Neural progenitor cell (in vitro differentiated cells): ENCODE measurements around the gene SV2A. TPM values are rescaled to one million over a fixed set of nuclear protein-coding genes. Genes with fewer than 3 reads are reported as not detected.
"Not testable (repeated sequence)": the region's sequence is repeated elsewhere in the genome, so short reads cannot be mapped to it uniquely, and the experiment has no call there.

Experiments used
- DNase-seq: peaks from one replicate; pipeline ENCODE4 v3.0.0-alpha.2; 2016; ENCODE audit warnings: low spot score
- H2AFZ ChIP-seq: fragments of 200-600 bp; sonication (generic); replicated peaks from 2 replicates; pipeline ENCODE4 v1.6.1; 2016; ENCODE audit warnings: antibody characterized with exemption
- H3F3A ChIP-seq: fragments of 200-600 bp; sonication (generic); 2 replicates; pipeline ENCODE4 v1.6.1; 2016; ENCODE audit warnings: antibody characterized with exemption, low read depth
- H3K27ac ChIP-seq: fragments of 200-600 bp; sonication (generic); 2 replicates; pipeline ENCODE4 v1.5.1; 2016; ENCODE audit warnings: mild to moderate bottlenecking
- H3K27me3 ChIP-seq: fragments of 200-600 bp; sonication (generic); 2 replicates; pipeline ENCODE4 v1.6.1; 2016; ENCODE audit warnings: mild to moderate bottlenecking, moderate library complexity
- H3K36me3 ChIP-seq: fragments of 200-600 bp; sonication (generic); 2 replicates; pipeline ENCODE4 v1.5.1; 2016
- H3K4me1 ChIP-seq: fragments of 200-600 bp; sonication (generic); 2 replicates; pipeline ENCODE4 v1.6.1; 2016; ENCODE audit warnings: mixed run types
- H3K4me2 ChIP-seq: fragments of 200-600 bp; sonication (generic); 2 replicates; pipeline ENCODE4 v1.6.1; 2016
- H3K4me3 ChIP-seq: fragments of 200-600 bp; sonication (generic); 2 replicates; pipeline ENCODE4 v1.5.1; 2016
- H3K79me2 ChIP-seq: fragments of 200-600 bp; sonication (generic); 2 replicates; pipeline ENCODE4 v1.6.1; 2016; ENCODE audit warnings: low read depth
- H3K9ac ChIP-seq: fragments of 200-600 bp; sonication (generic); 2 replicates; pipeline ENCODE4 v1.6.1; 2016
- H3K9me3 ChIP-seq: fragments of 200-600 bp; sonication (generic); 2 replicates; pipeline ENCODE4 v1.5.1; 2016; ENCODE audit warnings: low read depth
- H4K20me1 ChIP-seq: fragments of 200-600 bp; sonication (generic); 2 replicates; pipeline ENCODE4 v1.6.1; 2016; ENCODE audit warnings: low read depth
- H3K27ac Mint-ChIP-seq: 3 replicates; pipeline ENCODE4 v1.8.0; 2021; ENCODE audit warnings: mixed read lengths
- H3K27me3 Mint-ChIP-seq: 2 replicates; pipeline ENCODE4 v1.8.0; 2022; ENCODE audit warnings: low read depth, mild to moderate bottlenecking, inconsistent platforms, moderate library complexity, mixed read lengths; ENCODE audit not compliant: insufficient read depth
- H3K36me3 Mint-ChIP-seq: 3 replicates; pipeline ENCODE4 v1.8.0; 2021; ENCODE audit warnings: mixed read lengths
- H3K4me1 Mint-ChIP-seq: 3 replicates; pipeline ENCODE4 v1.8.0; 2021; ENCODE audit warnings: mixed read lengths
- H3K4me3 Mint-ChIP-seq: 3 replicates; pipeline ENCODE4 v1.8.0; 2021; ENCODE audit warnings: mild to moderate bottlenecking, moderate library complexity, mixed read lengths
- H3K9me3 Mint-ChIP-seq: 3 replicates; pipeline ENCODE4 v1.8.0; 2020; ENCODE audit warnings: mixed read lengths
- total RNA-seq: library from RNA; depleted of rRNA; stranded (reverse); fragments of >200 nt; gene quantifications from 2 replicates; pipeline ENCODE4 v1.2.3, GENCODE V29; 2015; ENCODE audit warnings: low replicate concordance

SV2A gene
- total RNA-seq, 1 donor from 2014 or later: 31.6 TPM

DNA sequence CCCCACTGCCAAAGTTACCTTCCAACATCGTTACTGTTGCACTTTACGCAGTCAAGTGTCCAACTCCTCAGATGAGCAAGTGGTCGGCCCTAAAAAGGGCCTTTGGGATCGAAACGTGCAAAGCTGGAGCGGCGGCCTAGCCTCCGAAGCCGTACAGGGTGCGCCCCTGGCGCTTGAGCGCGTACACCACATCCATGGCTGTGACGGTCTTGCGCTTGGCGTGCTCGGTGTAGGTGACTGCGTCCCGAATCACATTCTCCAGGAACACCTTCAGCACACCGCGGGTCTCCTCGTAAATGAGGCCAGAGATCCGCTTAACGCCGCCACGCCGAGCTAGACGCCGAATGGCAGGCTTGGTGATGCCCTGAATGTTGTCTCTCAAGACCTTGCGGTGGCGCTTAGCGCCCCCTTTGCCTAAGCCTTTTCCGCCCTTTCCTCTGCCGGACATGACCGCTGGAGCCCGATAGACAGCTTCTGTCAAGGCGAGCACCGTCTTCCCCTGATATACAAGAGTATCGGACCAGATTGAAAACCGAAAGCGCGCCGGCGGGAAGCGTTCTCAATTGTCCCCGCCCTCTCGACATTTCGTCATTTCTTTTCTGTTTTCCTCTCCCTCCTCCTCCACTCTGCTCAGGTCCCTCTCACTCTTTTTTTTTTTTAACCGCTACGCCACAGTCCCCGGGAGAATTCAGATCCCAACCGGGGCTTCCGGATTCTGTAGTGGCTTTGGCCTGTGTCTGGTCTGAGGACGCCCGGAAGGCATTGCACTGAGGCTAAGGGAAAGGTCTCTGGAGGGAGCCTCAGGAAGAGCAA, 56.8 kb downstream of the SV2A start:
- H3K36me3 ChIP-seq, H3K27ac Mint-ChIP-seq, DNase-seq, H3K79me2 ChIP-seq, H3K4me1 ChIP-seq, H3K9me3 Mint-ChIP-seq, H2AFZ ChIP-seq, H3K27ac ChIP-seq, H3F3A ChIP-seq, H3K4me2 ChIP-seq, H3K27me3 ChIP-seq, H3K27me3 Mint-ChIP-seq, H3K9me3 ChIP-seq, H3K4me3 Mint-ChIP-seq, H3K4me1 Mint-ChIP-seq, H3K4me3 ChIP-seq, H4K20me1 ChIP-seq, H3K9ac ChIP-seq, H3K36me3 Mint-ChIP-seq: not testable (repeated sequence)

DNA sequence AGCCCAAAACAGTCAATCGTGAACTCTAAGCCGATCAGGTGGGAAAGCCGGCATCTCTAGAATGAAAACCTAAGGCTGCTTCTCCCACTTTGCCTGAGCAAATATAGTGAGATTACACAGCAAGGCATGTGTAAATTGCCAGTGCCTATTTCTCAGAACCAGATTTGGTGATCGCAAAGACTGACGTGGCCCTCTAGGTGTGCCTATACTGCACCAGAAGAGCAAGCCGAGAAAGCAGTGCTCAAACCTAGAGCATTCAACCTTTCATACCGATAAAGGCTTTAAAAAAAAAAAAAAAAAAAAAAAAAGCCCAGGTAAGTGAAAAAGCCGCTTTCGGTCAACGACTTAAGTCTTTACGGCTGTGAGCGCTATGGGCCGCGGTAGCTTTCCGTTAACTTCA, 57.4 kb downstream of the SV2A start:
- not testable (repeated sequence) for H3K36me3 ChIP-seq, H3K27me3 ChIP-seq, H3K9ac ChIP-seq, H3K4me1 ChIP-seq, DNase-seq, H3K9me3 ChIP-seq, H3K9me3 Mint-ChIP-seq, H3F3A ChIP-seq, H3K79me2 ChIP-seq, H3K27ac Mint-ChIP-seq, H3K4me2 ChIP-seq, H3K27me3 Mint-ChIP-seq, H3K4me3 Mint-ChIP-seq, H2AFZ ChIP-seq, H3K27ac ChIP-seq, H4K20me1 ChIP-seq, H3K4me1 Mint-ChIP-seq, H3K36me3 Mint-ChIP-seq, H3K4me3 ChIP-seq

Other genes starting within 250 kb of the SV2A start
- not detected in 2 replicates for gene FCGR1A, start 135.2 kb downstream of the SV2A start, total RNA-seq
- 2.4 and 13.7 TPM in 2 replicates for gene BOLA1, start 18.3 kb downstream of the SV2A start, total RNA-seq
- 26.1 and 26.4 TPM in 2 replicates for gene SF3B4, start 10.0 kb upstream of the SV2A start, total RNA-seq
- gene MTMR11, start 19.0 kb upstream of the SV2A start, total RNA-seq: 3.8 and 11.3 TPM in 2 replicates
- 10.7 and 15.5 TPM in 2 replicates for gene OTUD7B, start 92.9 kb upstream of the SV2A start, total RNA-seq
- gene VPS45, start 149.9 kb upstream of the SV2A start, total RNA-seq: 46.5 and 68.7 TPM in 2 replicates
- gene PLEKHO1, start 232.1 kb upstream of the SV2A start, total RNA-seq: 39.3 and 43.3 TPM in 2 replicates